H1 (cell line): ENCODE data around the gene FLT1. TPM values are rescaled to one million over a fixed set of nuclear protein-coding genes. Genes with fewer than 3 reads are reported as not detected.

Experiments
- CHD7 ChIP-seq: fragments of 300-600 bp; sonication (generic); IDR thresholded peaks from 2 replicates; pipeline ENCODE4 v1.7.1; 2012; ENCODE audit warnings: low read length, moderate library complexity, mild to moderate bottlenecking, inconsistent platforms; ENCODE audit not compliant: insufficient replicate concordance
- TCF12 ChIP-seq: IDR thresholded peaks from 2 replicates; pipeline ENCODE4 v1.6.1; 2011; ENCODE audit warnings: low read depth, mild to moderate bottlenecking, low read length
- polyA plus RNA-seq, 7 experiments: library from polyadenylated mRNA; depleted of rRNA in 3 of 7; stranded (reverse) in 5 of 7; unstranded in 2 of 7; fragments of >200 nt in 5 of 7; fragments of 200-250 nt in 2 of 7; gene quantifications; 1 replicate in 5 of 7; 2 replicates in 1 of 7; 4 replicates in 1 of 7; pipeline versions ENCODE4 v1.2.1 to v1.2.3, GENCODE V29; 2011 to 2013; ENCODE audit warnings: missing spikeins in 2 of 7, mixed read lengths in 2 of 7
- total RNA-seq: library from RNA; stranded (reverse); fragmentation: NEBNext Ultra II Directional; extraction: Animal tissue kit (Norgen Biotek cat#: 25700); gene quantifications from 2 replicates; pipeline ENCODE4 v1.2.1, GENCODE V29; 2021

FLT1 gene
- total and polyA plus RNA-seq, 2 of the 8 experiments (the other 6 are each of a cell fraction or from before 2014, with no cell fraction given), result 19.7 to 90.2 TPM

- TF ChIP-seq CHD7 (no peak), TCF12 (no peak)
Observed at GRCh38 chr13:28258417-28258816, 236.5 kb downstream of the FLT1 start (continued).
